22Rv1 (cell line): ENCODE data around the gene PDE8A.

Experiments
- ZFX ChIP-seq: fragments of 450-650 bp; IDR thresholded peaks from 2 replicates; pipeline ENCODE4 v1.6.1; 2017; ENCODE audit warnings: antibody characterized with exemption, borderline replicate concordance
- TF ChIP-seq, protein P1 (sequence below): fragments of 450-650 bp; IDR thresholded peaks from 2 replicates; pipeline ENCODE4 v1.5.1; 2017; ENCODE audit warnings: mild to moderate bottlenecking

DNA sequence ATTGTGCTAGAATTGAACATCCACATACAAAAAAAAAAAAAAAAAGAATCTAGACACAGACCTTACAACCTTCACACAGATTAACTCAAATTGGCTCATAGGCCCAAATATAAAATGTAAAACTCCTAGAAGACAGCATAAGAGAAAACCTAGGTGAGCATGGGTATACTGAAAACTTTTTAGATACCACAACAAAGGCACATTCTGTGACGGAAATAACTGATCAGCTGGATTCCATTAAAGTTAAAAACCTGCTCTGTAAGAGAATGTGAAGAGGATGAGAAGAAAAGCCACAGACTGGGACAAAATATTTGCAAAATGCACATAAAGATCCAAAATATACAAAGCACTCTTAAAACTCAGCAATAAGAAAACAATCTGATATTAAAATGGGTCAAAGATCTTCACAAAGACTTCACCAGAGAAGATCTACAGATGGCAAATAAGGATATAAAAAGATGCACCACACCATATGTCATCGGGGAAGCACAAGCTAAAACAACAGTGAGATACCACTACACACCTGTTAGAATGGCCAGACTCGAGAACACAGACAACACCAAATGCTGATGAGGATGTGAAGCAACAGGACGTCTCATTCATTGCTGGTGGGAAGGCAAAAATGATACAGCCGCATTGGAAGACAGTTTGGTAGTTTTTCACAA, 167.9 kb downstream of the PDE8A start:
- TF ChIP-seq, protein P1, sequence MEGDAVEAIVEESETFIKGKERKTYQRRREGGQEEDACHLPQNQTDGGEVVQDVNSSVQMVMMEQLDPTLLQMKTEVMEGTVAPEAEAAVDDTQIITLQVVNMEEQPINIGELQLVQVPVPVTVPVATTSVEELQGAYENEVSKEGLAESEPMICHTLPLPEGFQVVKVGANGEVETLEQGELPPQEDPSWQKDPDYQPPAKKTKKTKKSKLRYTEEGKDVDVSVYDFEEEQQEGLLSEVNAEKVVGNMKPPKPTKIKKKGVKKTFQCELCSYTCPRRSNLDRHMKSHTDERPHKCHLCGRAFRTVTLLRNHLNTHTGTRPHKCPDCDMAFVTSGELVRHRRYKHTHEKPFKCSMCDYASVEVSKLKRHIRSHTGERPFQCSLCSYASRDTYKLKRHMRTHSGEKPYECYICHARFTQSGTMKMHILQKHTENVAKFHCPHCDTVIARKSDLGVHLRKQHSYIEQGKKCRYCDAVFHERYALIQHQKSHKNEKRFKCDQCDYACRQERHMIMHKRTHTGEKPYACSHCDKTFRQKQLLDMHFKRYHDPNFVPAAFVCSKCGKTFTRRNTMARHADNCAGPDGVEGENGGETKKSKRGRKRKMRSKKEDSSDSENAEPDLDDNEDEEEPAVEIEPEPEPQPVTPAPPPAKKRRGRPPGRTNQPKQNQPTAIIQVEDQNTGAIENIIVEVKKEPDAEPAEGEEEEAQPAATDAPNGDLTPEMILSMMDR, result no peak
- no peak for TF ChIP-seq ZFX
